ACC112 (cell line): ENCODE data around the gene ARHGAP15.

Experiments used
- H2AFZ ChIP-seq: fragments of 200-600 bp; sonication (generic); one replicate; pipeline ENCODE4 v1.6.0; 2017; ENCODE audit warnings: antibody characterized with exemption, low read length; ENCODE audit not compliant: unreplicated experiment
- H3K27ac ChIP-seq: fragments of 200-600 bp; sonication (generic); 2 replicates; pipeline ENCODE4 v1.5.1; 2014; ENCODE audit warnings: low read depth, mild to moderate bottlenecking, antibody characterized with exemption, low read length, moderate library complexity
- H3K27me3 ChIP-seq: fragments of 200-600 bp; sonication (generic); 2 replicates; pipeline ENCODE4 v1.6.1; 2014; ENCODE audit warnings: mild to moderate bottlenecking, antibody characterized with exemption, low read length, moderate library complexity, mixed read lengths; ENCODE audit not compliant: insufficient read depth
- H3K36me3 ChIP-seq: fragments of 200-600 bp; sonication (generic); 2 replicates; pipeline ENCODE4 v1.6.1; 2016; ENCODE audit warnings: mild to moderate bottlenecking, antibody characterized with exemption, low read length, moderate library complexity, mixed read lengths; ENCODE audit not compliant: insufficient read depth
- H3K4me1 ChIP-seq: fragments of 200-600 bp; sonication (generic); one replicate; pipeline ENCODE4 v1.6.1; 2016; ENCODE audit warnings: low read length, mixed read lengths; ENCODE audit not compliant: insufficient read depth, unreplicated experiment, control insufficient read depth
- H3K4me3 ChIP-seq: fragments of 200-600 bp; sonication (generic); 2 replicates; pipeline ENCODE4 v1.5.1; 2014; ENCODE audit warnings: mild to moderate bottlenecking, low read depth, low read length
- H3K79me2 ChIP-seq: fragments of 200-600 bp; sonication (generic); one replicate; pipeline ENCODE4 v1.6.0; 2016; ENCODE audit warnings: low read length; ENCODE audit not compliant: control insufficient read depth, unreplicated experiment, insufficient read depth

The ARHGAP15 gene

GRCh38 chr2:143144813-143145455 lies 15.7 kb downstream of the ARHGAP15 start:
- Histone ChIP-seq H3K27me3 (peaks cover 7% of the 10 kb centered on the region; the same call in 1 of the 2 replicates), H3K27ac (no peak overlapping the region), H3K4me3 (no peak overlapping the region), H3K4me1 (no peaks in the 10 kb centered on the region), H3K36me3 (no peaks in the 10 kb centered on the region), H2AFZ (no peak overlapping the region), H3K79me2 (no peaks in the 10 kb centered on the region)

- no peak overlapping the region for H3K27ac ChIP-seq
- no peak overlapping the region for H2AFZ ChIP-seq
- H3K79me2 ChIP-seq: no peaks in the 10 kb centered on the region
- no peak overlapping the region for H3K4me3 ChIP-seq
- peaks cover 7% of the 10 kb centered on the region; the same call in 1 of the 2 replicates for H3K27me3 ChIP-seq
- H3K4me1 ChIP-seq: no peaks in the 10 kb centered on the region
- no peaks in the 10 kb centered on the region for H3K36me3 ChIP-seq
Measured at GRCh38 chr2:143146366-143146765, 17.1 kb downstream of the ARHGAP15 start.

DNA sequence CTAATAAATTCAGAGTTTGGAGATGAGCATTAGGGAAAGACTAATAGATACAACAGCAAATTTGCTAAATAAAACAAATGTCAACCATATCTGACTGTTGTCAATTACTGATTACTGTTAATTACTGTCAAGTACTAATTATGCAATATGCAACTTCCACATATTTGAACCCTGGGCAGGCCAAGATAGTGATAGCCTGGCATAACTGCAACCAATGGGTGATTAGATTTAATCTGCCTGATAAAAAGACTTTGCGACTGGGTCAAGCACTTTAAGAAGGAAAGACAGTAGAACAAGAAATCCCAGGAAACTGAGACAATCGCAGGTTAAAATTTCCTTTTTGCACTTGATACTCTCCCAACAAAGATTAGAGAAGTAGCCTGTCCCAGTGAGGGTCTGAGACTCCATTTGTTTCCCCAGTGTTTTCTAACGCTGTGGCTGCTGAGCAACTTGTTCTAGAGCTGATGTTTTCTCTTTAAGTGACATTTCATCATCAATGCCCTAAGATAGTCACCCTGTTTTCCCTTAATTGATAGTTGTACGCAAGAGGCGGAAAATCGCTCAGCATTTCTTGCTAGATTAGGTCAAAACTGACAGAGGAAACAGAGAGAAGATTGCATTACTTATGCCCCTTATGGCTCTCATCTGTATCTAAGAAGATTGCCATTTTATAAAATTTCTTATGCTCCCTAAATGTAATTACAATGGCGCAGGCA lies 17.8 kb downstream of the ARHGAP15 start:
- Histone ChIP-seq H3K36me3 (no peaks in the 10 kb centered on the region), H3K27me3 (peaks cover 5% of the 10 kb centered on the region; the same call in 1 of the 2 replicates), H2AFZ (no peak overlapping the region), H3K4me1 (no peaks in the 10 kb centered on the region), H3K27ac (no peak overlapping the region), H3K4me3 (no peak overlapping the region), H3K79me2 (no peaks in the 10 kb centered on the region)

- Histone ChIP-seq H2AFZ (no peak overlapping the region), H3K4me3 (no peak overlapping the region), H3K36me3 (no peaks in the 10 kb centered on the region), H3K79me2 (no peaks in the 10 kb centered on the region), H3K4me1 (no peaks in the 10 kb centered on the region), H3K27me3 (peaks cover 11% of the 10 kb centered on the region; the same call in 1 of the 2 replicates), H3K27ac (no peak overlapping the region)
Measured at GRCh38 chr2:143148011-143148410, 18.8 kb downstream of the ARHGAP15 start.

DNA sequence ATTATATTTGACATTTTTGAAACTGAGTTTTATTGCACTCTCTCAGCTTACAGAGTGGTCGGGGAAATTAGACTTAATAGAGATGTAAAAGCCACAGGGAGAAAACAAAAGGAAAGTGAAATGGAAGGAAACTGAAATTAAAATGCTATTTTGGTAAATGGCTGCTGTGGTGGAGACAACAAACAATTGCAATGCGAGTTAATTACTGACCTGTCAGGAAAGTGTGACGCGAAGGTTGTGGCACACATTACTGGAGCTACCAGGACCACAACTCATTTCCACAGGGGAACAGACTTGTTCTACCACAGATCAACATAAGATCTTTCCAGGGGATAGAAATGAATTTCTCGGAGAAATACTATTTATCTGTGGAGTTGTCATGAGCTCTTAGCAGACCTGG lies 19.5 kb downstream of the ARHGAP15 start:
- no peak overlapping the region for H3K27ac ChIP-seq
- H3K79me2 ChIP-seq: no peaks in the 10 kb centered on the region
- no peaks in the 10 kb centered on the region for H3K36me3 ChIP-seq
- no peak overlapping the region for H2AFZ ChIP-seq
- H3K4me1 ChIP-seq: no peaks in the 10 kb centered on the region
- no peak overlapping the region for H3K4me3 ChIP-seq
- H3K27me3 ChIP-seq: peaks cover 11% of the 10 kb centered on the region; the same call in 1 of the 2 replicates

DNA sequence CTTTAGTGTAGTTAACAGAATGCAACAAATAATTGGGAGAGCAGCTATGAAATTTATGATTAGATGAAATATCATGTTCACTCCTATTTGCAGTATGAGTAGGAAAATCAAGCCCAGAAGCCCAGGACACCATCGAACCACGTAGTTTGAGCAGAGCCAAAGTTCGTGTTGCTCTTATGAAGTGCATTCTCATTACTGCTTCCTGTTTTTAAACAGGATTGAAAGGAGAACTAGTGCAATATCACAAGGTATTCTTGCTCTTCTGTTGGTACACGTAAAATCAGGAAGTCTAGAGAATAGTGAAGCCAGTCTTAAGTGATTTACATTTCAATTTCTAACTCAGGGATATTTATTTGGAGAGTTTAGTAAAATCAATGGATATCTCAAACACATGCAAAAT lies 21.1 kb downstream of the ARHGAP15 start:
- H2AFZ ChIP-seq: no peak overlapping the region
- no peaks in the 10 kb centered on the region for H3K79me2 ChIP-seq
- H3K4me1 ChIP-seq: no peaks in the 10 kb centered on the region
- peaks cover 14% of the 10 kb centered on the region; the same call in 1 of the 2 replicates for H3K27me3 ChIP-seq
- no peak overlapping the region for H3K27ac ChIP-seq
- no peaks in the 10 kb centered on the region for H3K36me3 ChIP-seq
- no peak overlapping the region for H3K4me3 ChIP-seq

DNA sequence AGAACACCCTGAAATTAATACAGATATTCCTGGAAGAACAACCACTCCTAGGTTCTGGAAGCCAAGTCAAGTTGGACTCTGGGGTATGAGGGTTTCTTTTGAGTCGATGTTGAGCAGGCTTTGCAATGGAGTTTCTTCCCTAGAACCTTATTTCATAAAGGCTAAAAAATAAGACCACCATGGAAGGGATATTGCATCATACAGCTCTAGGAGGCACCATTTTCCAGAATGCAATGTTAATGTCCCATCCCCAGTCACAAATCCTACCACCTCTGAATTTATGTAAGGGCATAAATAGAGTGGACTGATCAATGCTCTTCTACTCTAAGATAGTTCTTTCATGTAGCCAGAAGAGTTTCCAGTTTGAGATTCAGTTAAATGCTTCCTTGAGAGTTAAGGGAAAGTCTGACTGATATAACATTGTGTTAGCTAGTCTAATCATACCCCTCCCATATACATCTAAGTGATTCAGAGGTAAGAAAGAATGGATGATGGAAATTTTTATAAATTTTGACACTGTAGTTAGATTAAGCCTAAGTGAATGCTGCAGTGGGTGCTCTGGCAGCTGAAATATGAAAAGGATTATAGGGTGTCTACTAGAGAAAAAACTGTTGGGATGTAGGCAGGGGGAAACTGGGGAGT lies 22.0 kb downstream of the ARHGAP15 start:
- Histone ChIP-seq H3K4me3 (no peak overlapping the region), H3K79me2 (no peaks in the 10 kb centered on the region), H2AFZ (no peak overlapping the region), H3K36me3 (no peaks in the 10 kb centered on the region), H3K27me3 (peaks cover 17% of the 10 kb centered on the region; the same call in 1 of the 2 replicates), H3K27ac (no peak overlapping the region), H3K4me1 (no peaks in the 10 kb centered on the region)

GRCh38 chr2:143152219-143152618 lies 23.0 kb downstream of the ARHGAP15 start:
- Histone ChIP-seq H3K27me3 (peaks cover 17% of the 10 kb centered on the region; the same call in 1 of the 2 replicates), H2AFZ (no peak overlapping the region), H3K4me1 (no peaks in the 10 kb centered on the region), H3K4me3 (no peak overlapping the region), H3K36me3 (no peaks in the 10 kb centered on the region), H3K27ac (no peak overlapping the region), H3K79me2 (no peaks in the 10 kb centered on the region)

GRCh38 chr2:143152637-143153036 lies 23.4 kb downstream of the ARHGAP15 start:
- Histone ChIP-seq H3K4me3 (no peak overlapping the region), H3K27ac (no peak overlapping the region), H3K36me3 (no peaks in the 10 kb centered on the region), H3K27me3 (peaks cover 17% of the 10 kb centered on the region; the same call in 1 of the 2 replicates), H3K4me1 (no peaks in the 10 kb centered on the region), H3K79me2 (no peaks in the 10 kb centered on the region), H2AFZ (no peak overlapping the region)

DNA sequence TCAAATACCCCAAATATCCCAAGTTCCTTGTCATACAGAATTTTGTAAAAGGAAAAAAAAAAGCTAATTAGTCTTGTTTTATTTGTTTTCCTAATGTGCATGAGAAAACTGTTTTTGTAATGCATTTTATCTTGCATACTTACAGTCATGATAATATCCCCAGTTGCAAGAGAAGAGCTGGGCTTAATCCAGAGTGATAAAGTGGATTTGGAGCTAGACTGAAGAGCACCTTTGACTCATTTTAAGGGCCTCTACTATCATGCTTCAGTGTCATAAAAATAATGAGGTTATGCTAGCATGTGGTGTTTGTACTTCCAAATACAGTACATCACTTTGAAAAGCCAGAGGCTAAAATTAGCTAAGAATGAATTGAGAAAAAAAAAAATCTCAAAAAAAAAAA lies 26.4 kb downstream of the ARHGAP15 start:
- Histone ChIP-seq H3K4me3 (no peak overlapping the region), H2AFZ (no peak overlapping the region), H3K27me3 (peaks cover 15% of the 10 kb centered on the region), H3K4me1 (no peaks in the 10 kb centered on the region), H3K27ac (no peak overlapping the region), H3K36me3 (no peaks in the 10 kb centered on the region), H3K79me2 (no peaks in the 10 kb centered on the region)
